IMR-90 (cell line): ENCODE data around the gene MAPK10. TPM values are rescaled to one million over a fixed set of nuclear protein-coding genes. Genes with fewer than 3 reads are reported as not detected.

Source experiments
- ATAC-seq: fragments of 200-7000 bp; cut with Tn5 transposase; 2 replicates; pipeline ENCODE4 v1.9.1; 2020; ENCODE audit warnings: low read depth, mild to moderate bottlenecking, moderate library complexity
- BruUV-seq: library from RNA; stranded (reverse); fragments of 400-500 nt; replicated peaks from 2 replicates; lab custom pipeline; 2021; lab: Mats Ljungman, UMichigan
- CTCF ChIA-PET: fragments of 300-600 bp; formaldehyde crosslinking; extraction: SDS; loops from one replicate; lab custom pipeline; 2021; ENCODE audit warnings: antibody characterized with exemption; lab: Yijun Ruan, JAX
- POLR2A ChIA-PET: fragments of 300-600 bp; sonication (Branson Sonifier 250); formaldehyde crosslinking; loops from one replicate; lab custom pipeline; 2022; ENCODE audit warnings: antibody characterized with exemption; ENCODE audit not compliant: unreplicated experiment; lab: Charles Lee
- DNase-seq: peaks from one replicate; pipeline ENCODE4 v3.0.0; 2013
- H2AFZ ChIP-seq: replicated peaks from 2 replicates; pipeline ENCODE3; 2013; ENCODE audit warnings: low read length, mild to moderate bottlenecking; ENCODE audit not compliant: poor library complexity
- H2AK5ac ChIP-seq: 2 replicates; pipeline ENCODE4 v1.6.1; 2013; ENCODE audit warnings: low read depth, low read length, inconsistent platforms
- H2AK9ac ChIP-seq: replicated peaks from 2 replicates; pipeline ENCODE3; 2013; ENCODE audit warnings: mild to moderate bottlenecking, low read depth, low read length, moderate library complexity; ENCODE audit not compliant: poor library complexity
- H2BK120ac ChIP-seq: 2 replicates; pipeline ENCODE4 v1.6.1; 2013; ENCODE audit warnings: low read depth, low read length, inconsistent platforms
- H2BK15ac ChIP-seq: 3 replicates; pipeline ENCODE4 v1.6.1; 2013; ENCODE audit warnings: low read depth, low read length, inconsistent platforms
- H2BK20ac ChIP-seq: 2 replicates; pipeline ENCODE4 v1.6.1; 2013; ENCODE audit warnings: low read depth, mild to moderate bottlenecking, inconsistent platforms, low read length, moderate library complexity
- H2BK5ac ChIP-seq: 2 replicates; pipeline ENCODE4 v1.6.1; 2013; ENCODE audit warnings: mild to moderate bottlenecking, low read depth, low read length, inconsistent platforms; ENCODE audit not compliant: poor library complexity, severe bottlenecking
- H3K14ac ChIP-seq: replicated peaks from 2 replicates; pipeline ENCODE4 v1.6.1; 2013; ENCODE audit warnings: low read depth, low read length, inconsistent platforms
- H3K18ac ChIP-seq: 2 replicates; pipeline ENCODE4 v1.6.1; 2013; ENCODE audit warnings: low read depth, low read length, control low read depth
- H3K23ac ChIP-seq: 2 replicates; pipeline ENCODE4 v1.6.1; 2013; ENCODE audit warnings: low read depth, low read length, inconsistent platforms
- H3K27ac ChIP-seq: 2 replicates; pipeline ENCODE4 v1.5.1; 2013; ENCODE audit warnings: mild to moderate bottlenecking, control low read depth, low read length; ENCODE audit not compliant: insufficient read depth
- H3K27me3 ChIP-seq: 2 replicates; pipeline ENCODE4 v1.6.1; 2013; ENCODE audit warnings: low read length; ENCODE audit not compliant: control insufficient read depth, insufficient read depth
- H3K36me3 ChIP-seq: 2 replicates; pipeline ENCODE4 v1.6.1; 2013; ENCODE audit warnings: low read length, mixed read lengths; ENCODE audit not compliant: control insufficient read depth, insufficient read depth
- H3K4ac ChIP-seq: 2 replicates; pipeline ENCODE4 v1.6.1; 2013; ENCODE audit warnings: low read depth, low read length, inconsistent platforms
- H3K4me1 ChIP-seq: 2 replicates; pipeline ENCODE4 v1.6.1; 2013; ENCODE audit warnings: low read length, mixed read lengths; ENCODE audit not compliant: control insufficient read depth, insufficient read depth
- H3K4me2 ChIP-seq: 2 replicates; pipeline ENCODE4 v1.6.1; 2013; ENCODE audit warnings: low read depth, mild to moderate bottlenecking, control low read depth, low read length, moderate library complexity
- H3K4me3 ChIP-seq: 2 replicates; pipeline ENCODE4 v1.5.1; 2013; ENCODE audit warnings: low read depth, mild to moderate bottlenecking, control low read depth, low read length, moderate library complexity; ENCODE audit not compliant: insufficient read depth
- H3K56ac ChIP-seq: 2 replicates; pipeline ENCODE4 v1.6.1; 2013; ENCODE audit warnings: low read length, inconsistent platforms; ENCODE audit not compliant: insufficient read depth; ENCODE audit errors: extremely low read depth
- H3K79me1 ChIP-seq, 2 experiments: 2 replicates each; pipeline ENCODE4 v1.6.1; 2013; ENCODE audit warnings: low read length in 2 of 2, inconsistent platforms in 1 of 2, low read depth in 1 of 2
- H3K9ac ChIP-seq: 2 replicates; pipeline ENCODE4 v1.6.1; 2013; ENCODE audit warnings: low read depth, low read length, control low read depth
- H3K9me1 ChIP-seq: 2 replicates; pipeline ENCODE4 v1.6.1; 2013; ENCODE audit warnings: low read length, inconsistent platforms; ENCODE audit not compliant: insufficient read depth
- H3K9me3 ChIP-seq: 2 replicates; pipeline ENCODE4 v1.6.1; 2013; ENCODE audit warnings: low read length; ENCODE audit not compliant: control insufficient read depth, insufficient read depth
- H4K20me1 ChIP-seq: 2 replicates; pipeline ENCODE4 v1.6.1; 2013; ENCODE audit warnings: low read length, inconsistent platforms; ENCODE audit not compliant: insufficient read depth
- H4K5ac ChIP-seq: 2 replicates; pipeline ENCODE4 v1.6.1; 2013; ENCODE audit warnings: mild to moderate bottlenecking, low read depth, low read length, control low read depth
- H4K8ac ChIP-seq, 2 experiments: 2 replicates each; pipeline ENCODE4 v1.6.1; 2013; ENCODE audit warnings: low read depth in 2 of 2, low read length in 2 of 2, control low read depth in 1 of 2, inconsistent platforms in 1 of 2
- H4K91ac ChIP-seq: 2 replicates; pipeline ENCODE4 v1.6.1; 2013; ENCODE audit warnings: low read depth, low read length, inconsistent platforms; ENCODE audit not compliant: insufficient read depth
- BHLHE40 ChIP-seq: fragments of 150-350 bp; IDR thresholded peaks from 2 replicates; pipeline ENCODE4 v1.6.1; 2016; ENCODE audit warnings: mild to moderate bottlenecking, low read depth, low read length
- CEBPB ChIP-seq: IDR thresholded peaks from 2 replicates; pipeline ENCODE4 v1.6.1; 2012; ENCODE audit warnings: low read depth, low read length, improper control_type of control experiment
- CTCF ChIP-seq: conservative IDR thresholded peaks from 2 replicates; pipeline ENCODE4 v1.5.1; 2012; ENCODE audit warnings: mild to moderate bottlenecking, low read depth, low read length, improper control_type of control experiment
- ELK1 ChIP-seq: fragments of 150-350 bp; IDR thresholded peaks from 2 replicates; pipeline ENCODE4 v1.6.1; 2016; ENCODE audit warnings: low read depth, mild to moderate bottlenecking, low read length, moderate library complexity, borderline replicate concordance
- FOS ChIP-seq: fragments of 150-350 bp; IDR thresholded peaks from 2 replicates; pipeline ENCODE4 v1.6.1; 2016; ENCODE audit warnings: low read depth, low read length
- MAZ ChIP-seq: IDR thresholded peaks from 2 replicates; pipeline ENCODE4 v1.6.1; 2012; ENCODE audit warnings: low read depth, mild to moderate bottlenecking, low read length, improper control_type of control experiment, moderate library complexity, borderline replicate concordance
- MXI1 ChIP-seq: IDR thresholded peaks from 2 replicates; pipeline ENCODE4 v1.6.1; 2012; ENCODE audit warnings: low read depth, mild to moderate bottlenecking, low read length, moderate library complexity, borderline replicate concordance
- POLR2A ChIP-seq: IDR thresholded peaks from 2 replicates; pipeline ENCODE4 v1.6.1; 2012; ENCODE audit warnings: mild to moderate bottlenecking, low read depth, low read length
- RAD21 ChIP-seq: IDR thresholded peaks from 2 replicates; pipeline ENCODE4 v1.6.1; 2012; ENCODE audit warnings: low read length, improper control_type of control experiment
- RFX5 ChIP-seq: IDR thresholded peaks from 2 replicates; pipeline ENCODE4 v1.8.0; 2012; ENCODE audit warnings: low read depth, mild to moderate bottlenecking, low read length, moderate library complexity
- SMC3 ChIP-seq: fragments of 150-350 bp; IDR thresholded peaks from 2 replicates; pipeline ENCODE4 v1.6.1; 2016; ENCODE audit warnings: low read depth, mild to moderate bottlenecking, antibody characterized with exemption, low read length, moderate library complexity
- WGBS, 2 experiments: methylation state at CpG; one replicate each; pipeline versions ENCODE4 v1.1.5 to v1.1.7; 2013; ENCODE audit warnings: missing lambda C conversion rate in 2 of 2; ENCODE audit not compliant: insufficient read length in 1 of 2; ENCODE audit errors: extremely low coverage in 2 of 2; 5-methylcytosine and 5-hydroxymethylcytosine counted together
- dilution Hi-C: fragments of 300-500 bp; cut with HindIII; formaldehyde crosslinking; loops from one replicate; pipeline ENCODE4 v1.14.3; 2018; ENCODE audit warnings: low sequenced_read_pairs; ENCODE audit not compliant: unreplicated experiment
- in situ Hi-C: fragments of 300-500 bp; cut with MboI; formaldehyde crosslinking; loops from 3 replicates; pipeline ENCODE4 v1.14.3; 2019; ENCODE audit warnings: low sequenced_read_pairs, inconsistent platforms, mixed read lengths
- intact Hi-C: fragments of 100-400 bp; cut with micrococcal nuclease; formaldehyde crosslinking; loops from 2 replicates; pipeline ENCODE4 v1.10.0; 2022
- polyA plus RNA-seq, 3 experiments: library from polyadenylated mRNA; depleted of rRNA; stranded (reverse); fragments of >200 nt; gene quantifications; 2 replicates each; pipeline ENCODE4 v1.2.3, GENCODE V29; 2012; ENCODE audit warnings: low replicate concordance in 1 of 3
- total RNA-seq: library from RNA; depleted of rRNA; stranded (reverse); fragments of >200 nt; gene quantifications from 2 replicates; pipeline ENCODE4 v1.2.3, GENCODE V29; 2012
- TF ChIP-seq, protein P1 (sequence below): fragments of 150-350 bp; IDR thresholded peaks from 2 replicates; pipeline ENCODE4 v1.6.1; 2017; ENCODE audit warnings: mild to moderate bottlenecking, antibody characterized with exemption, low read length, low read depth

MAPK10 gene
- total and polyA plus RNA-seq, 2 of the 4 experiments (the other 2 are of a cell fraction) = 2.8 to 6.5 TPM

DNA sequence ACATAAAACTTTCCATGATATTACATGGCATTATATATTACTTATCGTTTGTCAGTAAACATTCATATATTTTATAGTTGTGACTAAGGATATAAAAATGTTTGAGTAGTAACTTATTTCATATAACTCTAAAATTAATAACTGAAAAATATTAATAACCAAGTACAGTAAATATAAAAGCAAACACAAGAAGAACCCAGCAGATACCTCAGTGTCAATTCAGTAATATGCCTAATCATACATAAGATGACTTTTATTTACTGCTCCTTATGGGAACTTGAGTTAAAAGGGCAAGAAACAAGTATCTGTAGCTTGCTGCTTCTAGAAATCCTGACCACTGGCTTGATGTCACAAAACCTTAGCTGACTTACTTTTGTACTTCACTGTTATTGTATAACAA is 28.4 kb upstream of the MAPK10 start:
- H2BK15ac ChIP-seq = no peak overlapping the region
- H3K4ac ChIP-seq = no peak overlapping the region
- CTCF ChIA-PET = no interaction called here
- intact Hi-C loops = no loop called here
- H4K20me1 ChIP-seq = no peaks in the 10 kb centered on the region
- H2BK120ac ChIP-seq = no peak overlapping the region
- no peak overlapping the region for H3K4me2 ChIP-seq
- no peak overlapping the region for H2AK9ac ChIP-seq
- H4K91ac ChIP-seq = no peak overlapping the region
- ATAC-seq = no peak
- no peak overlapping the region for H3K4me3 ChIP-seq
- no peaks in the 10 kb centered on the region for H3K9me1 ChIP-seq
- H3K27ac ChIP-seq = no peak overlapping the region
- DNase-seq = no peak
- H3K14ac ChIP-seq = no peak overlapping the region
- H3K9me3 ChIP-seq = no peaks in the 10 kb centered on the region
- H3K9ac ChIP-seq = no peak overlapping the region
- H3K79me1 ChIP-seq = no peaks in the 10 kb centered on the region
- in situ Hi-C loops = no loop called here
- H2BK20ac ChIP-seq = no peak overlapping the region
- dilution Hi-C loops = no loop called here
- no peaks in the 10 kb centered on the region for H3K36me3 ChIP-seq
- no peak overlapping the region for H3K56ac ChIP-seq
- H2BK5ac ChIP-seq = no peak overlapping the region
- no peak overlapping the region for H3K23ac ChIP-seq
- no CpG with 5 or more reads among the region's 1 CpG for WGBS, 2 experiments
- H3K27me3 ChIP-seq = no peaks in the 10 kb centered on the region
- no peaks in the 10 kb centered on the region; the same call in 1 of the 2 replicates for H3K4me1 ChIP-seq
- no TSS peak for BruUV-seq
- H2AK5ac ChIP-seq = no peak overlapping the region
- TF ChIP-seq MAZ (no peak), SMC3 (no peak), CEBPB (no peak), POLR2A (no peak), FOS (no peak), RFX5 (no peak), MXI1 (no peak), BHLHE40 (no peak), CTCF (no peak), RAD21 (no peak), ELK1 (no peak)
- TF ChIP-seq, protein P1, sequence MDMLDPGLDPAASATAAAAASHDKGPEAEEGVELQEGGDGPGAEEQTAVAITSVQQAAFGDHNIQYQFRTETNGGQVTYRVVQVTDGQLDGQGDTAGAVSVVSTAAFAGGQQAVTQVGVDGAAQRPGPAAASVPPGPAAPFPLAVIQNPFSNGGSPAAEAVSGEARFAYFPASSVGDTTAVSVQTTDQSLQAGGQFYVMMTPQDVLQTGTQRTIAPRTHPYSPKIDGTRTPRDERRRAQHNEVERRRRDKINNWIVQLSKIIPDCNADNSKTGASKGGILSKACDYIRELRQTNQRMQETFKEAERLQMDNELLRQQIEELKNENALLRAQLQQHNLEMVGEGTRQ = no peak
- H2AFZ ChIP-seq = no peak overlapping the region
- H3K18ac ChIP-seq = no peak overlapping the region
- POLR2A ChIA-PET = no interaction called here
- H4K5ac ChIP-seq = no peak overlapping the region
- H4K8ac ChIP-seq = no peak overlapping the region
